ENCODE measurements around the gene PLEKHM3.

Gene PLEKHM3

GRCh38 chr2:207929923-207930322 lies 95.4 kb downstream of the PLEKHM3 start:
- H3K9ac ChIP-seq (ENCODE audit: low read length), result no peak overlapping the region
- no peaks in the 10 kb centered on the region for H3K9me3 ChIP-seq (ENCODE audit: low read length)
- H3K4me3 ChIP-seq (ENCODE audit: low read depth in 1 of 2, low read length in 2 of 2), result no peak overlapping the region
- no peaks in the 10 kb centered on the region for H3K36me3 ChIP-seq (ENCODE audit: insufficient read depth, low read length)
- peaks cover 30% of the 10 kb centered on the region for H3K4me1 ChIP-seq (ENCODE audit: insufficient read depth, low read length)
- H3K27ac ChIP-seq (ENCODE audit: low read depth, low read length), result peak overlapping the region; percentile 65
- no peaks in the 10 kb centered on the region for H3K27me3 ChIP-seq (ENCODE audit: control insufficient read depth in 1 of 2, insufficient read depth in 2 of 2, low read length in 2 of 2)

DNA sequence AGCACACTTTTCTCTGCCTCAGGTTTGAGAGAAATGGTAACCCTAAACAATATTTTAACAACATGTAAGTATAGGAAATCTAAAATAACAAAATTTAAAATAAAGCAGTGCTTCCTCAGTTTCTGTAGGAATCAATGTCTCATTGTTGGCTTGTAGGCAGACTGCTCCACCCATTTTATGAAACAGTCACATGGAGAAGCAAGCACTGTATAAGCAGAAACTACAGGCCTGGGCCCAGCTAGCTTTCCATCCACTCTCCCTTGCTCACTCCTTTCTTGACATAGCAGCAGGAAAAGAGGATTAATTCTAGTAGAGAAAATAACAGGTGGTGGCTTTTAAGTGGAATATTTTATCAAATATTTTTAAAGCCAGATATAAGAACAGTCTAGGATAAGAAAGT lies 97.2 kb downstream of the PLEKHM3 start:
- H3K27me3 ChIP-seq (ENCODE audit: control insufficient read depth in 1 of 2, insufficient read depth in 2 of 2, low read length in 2 of 2), result no peaks in the 10 kb centered on the region
- no peaks in the 10 kb centered on the region for H3K9me3 ChIP-seq (ENCODE audit: low read length)
- peaks cover 30% of the 10 kb centered on the region for H3K4me1 ChIP-seq (ENCODE audit: insufficient read depth, low read length)
- H3K9ac ChIP-seq (ENCODE audit: low read length), result no peak overlapping the region
- no peak overlapping the region for H3K4me3 ChIP-seq (ENCODE audit: low read depth in 1 of 2, low read length in 2 of 2)
- peak overlapping the region; percentile 67 for H3K27ac ChIP-seq (ENCODE audit: low read depth, low read length)
- no peaks in the 10 kb centered on the region for H3K36me3 ChIP-seq (ENCODE audit: insufficient read depth, low read length)

- H3K4me3 ChIP-seq (ENCODE audit: low read depth in 1 of 2, low read length in 2 of 2), result peak overlapping the region in 1 of 2 donors; percentile 44
- H3K27me3 ChIP-seq (ENCODE audit: control insufficient read depth in 1 of 2, insufficient read depth in 2 of 2, low read length in 2 of 2), result no peaks in the 10 kb centered on the region
- no peak overlapping the region for H3K9ac ChIP-seq (ENCODE audit: low read length)
- H3K27ac ChIP-seq (ENCODE audit: low read depth, low read length), result peak overlapping the region; percentile 84
- H3K9me3 ChIP-seq (ENCODE audit: low read length), result no peaks in the 10 kb centered on the region
- H3K4me1 ChIP-seq (ENCODE audit: insufficient read depth, low read length), result peaks cover 30% of the 10 kb centered on the region
- H3K36me3 ChIP-seq (ENCODE audit: insufficient read depth, low read length), result no peaks in the 10 kb centered on the region
These were observed 98.4 kb downstream of the PLEKHM3 start for GRCh38 chr2:207926989-207927300.

DNA sequence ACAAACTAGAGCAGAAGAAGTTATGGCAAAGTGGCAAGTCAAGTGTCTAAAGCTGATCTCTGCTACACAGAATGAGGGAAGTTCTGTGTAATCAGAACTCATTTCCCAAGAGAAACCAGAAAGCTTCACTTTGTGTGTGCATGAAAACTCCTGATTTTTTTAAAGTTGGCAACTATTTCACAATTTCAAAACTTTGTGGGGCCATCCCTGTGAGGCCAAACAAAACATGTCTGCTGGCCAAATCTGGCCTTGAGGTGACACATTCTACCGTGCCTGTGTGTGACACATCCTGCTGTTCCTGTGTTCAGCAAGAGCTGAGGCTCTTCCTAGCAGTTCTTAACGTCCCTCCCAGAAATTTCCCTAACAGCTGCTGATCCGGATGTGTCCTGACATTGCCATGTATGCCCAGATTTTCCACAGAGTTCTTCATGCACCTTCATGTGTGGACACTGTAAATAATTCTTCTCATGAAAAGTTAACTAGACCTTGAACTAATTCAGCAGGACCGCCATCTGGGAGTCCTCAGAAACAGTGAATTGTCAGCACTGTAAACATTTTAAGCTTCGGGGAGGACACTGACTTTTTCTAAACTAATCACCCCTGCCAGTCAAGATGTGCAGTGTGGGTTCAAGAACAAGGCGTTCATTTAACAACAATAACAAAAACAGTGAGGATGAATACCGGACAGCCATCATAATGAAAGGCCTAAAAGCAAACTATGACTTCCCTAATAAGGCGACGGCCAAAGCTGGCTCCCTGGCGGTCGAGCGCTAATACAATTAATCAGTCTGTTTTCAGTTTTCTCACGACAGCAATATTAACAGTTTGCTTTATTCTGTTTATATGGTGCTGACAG lies 99.0 kb downstream of the PLEKHM3 start:
- no peak overlapping the region for H3K9ac ChIP-seq (ENCODE audit: low read length)

GRCh38 chr2:207925601-207926000 lies 99.7 kb downstream of the PLEKHM3 start:
- H3K4me1 ChIP-seq (ENCODE audit: insufficient read depth, low read length), result peaks cover 30% of the 10 kb centered on the region
- no peaks in the 10 kb centered on the region for H3K36me3 ChIP-seq (ENCODE audit: insufficient read depth, low read length)
- peak overlapping the region; percentile 84 for H3K27ac ChIP-seq (ENCODE audit: low read depth, low read length)
- H3K27me3 ChIP-seq (ENCODE audit: control insufficient read depth in 1 of 2, insufficient read depth in 2 of 2, low read length in 2 of 2), result no peaks in the 10 kb centered on the region
- H3K4me3 ChIP-seq (ENCODE audit: low read depth in 1 of 2, low read length in 2 of 2), result no peak overlapping the region
- H3K9me3 ChIP-seq (ENCODE audit: low read length), result no peaks in the 10 kb centered on the region
- H3K9ac ChIP-seq (ENCODE audit: low read length), result no peak overlapping the region

More for the DNA sequence above, 99.0 kb downstream of the PLEKHM3 start:
- peak overlapping the region in 1 of 2 donors; percentile 44 for H3K4me3 ChIP-seq (ENCODE audit: low read depth in 1 of 2, low read length in 2 of 2)
- H3K36me3 ChIP-seq (ENCODE audit: insufficient read depth, low read length), result no peaks in the 10 kb centered on the region
- no peaks in the 10 kb centered on the region for H3K27me3 ChIP-seq (ENCODE audit: control insufficient read depth in 1 of 2, insufficient read depth in 2 of 2, low read length in 2 of 2)
- peaks cover 30% of the 10 kb centered on the region for H3K4me1 ChIP-seq (ENCODE audit: insufficient read depth, low read length)
- peak overlapping the region; percentile 84 for H3K27ac ChIP-seq (ENCODE audit: low read depth, low read length)
- no peaks in the 10 kb centered on the region for H3K9me3 ChIP-seq (ENCODE audit: low read length)

DNA sequence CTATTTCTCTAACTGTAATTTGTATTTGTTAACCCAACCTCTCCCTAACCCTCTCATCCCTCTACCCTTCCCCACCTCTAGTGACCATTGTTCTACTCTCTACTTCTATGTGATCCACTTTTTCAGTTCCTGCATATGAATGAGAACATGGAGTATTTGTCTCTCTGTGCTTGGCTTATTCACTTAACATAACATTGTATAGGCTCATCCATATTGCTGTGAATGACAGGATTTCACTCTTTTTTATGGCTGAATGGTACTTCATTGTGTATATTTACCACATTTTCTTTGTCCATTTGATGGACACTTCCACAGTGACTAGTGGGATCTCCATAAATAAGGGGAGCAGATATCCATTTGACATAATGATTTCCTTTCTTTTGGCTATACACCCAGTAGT lies 103.7 kb downstream of the PLEKHM3 start:
- no peak overlapping the region for H3K27ac ChIP-seq (ENCODE audit: low read depth, low read length)
- no peaks in the 10 kb centered on the region for H3K9me3 ChIP-seq (ENCODE audit: low read length)
- peaks cover 13% of the 10 kb centered on the region for H3K4me1 ChIP-seq (ENCODE audit: insufficient read depth, low read length)
- H3K27me3 ChIP-seq (ENCODE audit: control insufficient read depth in 1 of 2, insufficient read depth in 2 of 2, low read length in 2 of 2), result no peaks in the 10 kb centered on the region
- no peak overlapping the region for H3K4me3 ChIP-seq (ENCODE audit: low read depth in 1 of 2, low read length in 2 of 2)
- H3K9ac ChIP-seq (ENCODE audit: low read length), result no peak overlapping the region
- no peaks in the 10 kb centered on the region for H3K36me3 ChIP-seq (ENCODE audit: insufficient read depth, low read length)

DNA sequence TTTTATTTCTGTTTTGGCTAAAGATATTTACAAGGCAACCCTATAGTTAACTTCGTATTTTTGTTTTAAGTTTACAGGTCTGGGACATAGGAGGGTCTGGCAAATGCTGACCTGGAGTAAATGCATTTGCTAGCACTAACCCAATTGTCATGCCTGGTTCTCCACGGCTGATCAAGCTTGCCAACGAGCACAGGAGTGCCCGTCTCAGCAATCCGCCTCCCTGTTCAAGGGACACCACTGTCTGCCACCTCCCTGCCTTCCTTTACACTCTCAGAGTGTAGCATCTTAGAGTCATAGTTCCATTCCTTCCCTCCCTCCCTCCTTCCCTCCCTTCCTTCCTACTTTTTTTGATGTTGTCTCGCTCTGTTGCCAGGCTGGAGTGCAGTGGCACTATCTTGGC lies 104.6 kb downstream of the PLEKHM3 start:
- no peak overlapping the region for H3K9ac ChIP-seq (ENCODE audit: low read length)

DNA sequence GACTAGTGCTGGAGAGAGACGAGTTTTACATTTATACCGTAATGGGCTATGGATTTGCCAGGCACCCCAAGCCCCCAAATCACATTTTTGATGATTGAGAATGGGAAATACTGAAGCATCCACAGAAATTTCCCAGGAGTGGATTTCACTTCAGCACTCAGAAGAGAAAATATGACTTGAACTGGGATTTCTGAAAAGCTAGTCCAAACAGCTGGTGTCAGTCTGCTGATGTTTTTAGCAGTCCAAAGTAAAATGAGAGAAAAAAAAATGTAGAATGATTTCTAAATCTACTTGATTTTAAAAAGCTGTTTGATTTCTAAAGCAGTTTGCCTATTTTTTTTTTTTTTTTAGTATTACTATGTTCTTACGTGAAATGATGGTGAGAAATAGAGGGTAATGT lies 105.0 kb downstream of the PLEKHM3 start:
- no peaks in the 10 kb centered on the region for H3K4me1 ChIP-seq (ENCODE audit: insufficient read depth, low read length)
- H3K36me3 ChIP-seq (ENCODE audit: insufficient read depth, low read length), result no peaks in the 10 kb centered on the region
- no peak overlapping the region for H3K27ac ChIP-seq (ENCODE audit: low read depth, low read length)
- H3K4me3 ChIP-seq (ENCODE audit: low read depth in 1 of 2, low read length in 2 of 2), result no peak overlapping the region
- H3K27me3 ChIP-seq (ENCODE audit: control insufficient read depth in 1 of 2, insufficient read depth in 2 of 2, low read length in 2 of 2), result no peaks in the 10 kb centered on the region
- H3K9ac ChIP-seq (ENCODE audit: low read length), result no peak overlapping the region
- H3K9me3 ChIP-seq (ENCODE audit: low read length), result no peaks in the 10 kb centered on the region

More for the DNA sequence above, 104.6 kb downstream of the PLEKHM3 start:
- no peaks in the 10 kb centered on the region for H3K36me3 ChIP-seq (ENCODE audit: insufficient read depth, low read length)
- no peak overlapping the region for H3K4me3 ChIP-seq (ENCODE audit: low read depth in 1 of 2, low read length in 2 of 2)
- H3K27ac ChIP-seq (ENCODE audit: low read depth, low read length), result no peak overlapping the region
- H3K9me3 ChIP-seq (ENCODE audit: low read length), result no peaks in the 10 kb centered on the region
- H3K27me3 ChIP-seq (ENCODE audit: control insufficient read depth in 1 of 2, insufficient read depth in 2 of 2, low read length in 2 of 2), result no peaks in the 10 kb centered on the region
- peaks cover 4% of the 10 kb centered on the region for H3K4me1 ChIP-seq (ENCODE audit: insufficient read depth, low read length)

- Histone ChIP-seq H3K4me1 (ENCODE audit: insufficient read depth, low read length) (no peaks in the 10 kb centered on the region), H3K4me3 (ENCODE audit: low read depth in 1 of 2, low read length in 2 of 2) (no peak overlapping the region), H3K9me3 (ENCODE audit: low read length) (no peaks in the 10 kb centered on the region), H3K27ac (ENCODE audit: low read depth, low read length) (no peak overlapping the region), H3K27me3 (ENCODE audit: control insufficient read depth in 1 of 2, insufficient read depth in 2 of 2, low read length in 2 of 2) (no peaks in the 10 kb centered on the region), H3K9ac (ENCODE audit: low read length) (no peak overlapping the region), H3K36me3 (ENCODE audit: insufficient read depth, low read length) (no peaks in the 10 kb centered on the region)
These were observed 106.0 kb downstream of the PLEKHM3 start for GRCh38 chr2:207919164-207919919.

- H3K9ac ChIP-seq (ENCODE audit: low read length), result no peak overlapping the region
These were observed 110.6 kb downstream of the PLEKHM3 start for GRCh38 chr2:207914716-207915115.

GRCh38 chr2:207913772-207914358 lies 111.5 kb downstream of the PLEKHM3 start:
- H3K27me3 ChIP-seq (ENCODE audit: control insufficient read depth in 1 of 2, insufficient read depth in 2 of 2, low read length in 2 of 2), result no peaks in the 10 kb centered on the region
- H3K4me3 ChIP-seq (ENCODE audit: low read depth in 1 of 2, low read length in 2 of 2), result no peak overlapping the region
- no peaks in the 10 kb centered on the region for H3K4me1 ChIP-seq (ENCODE audit: insufficient read depth, low read length)
- no peaks in the 10 kb centered on the region for H3K36me3 ChIP-seq (ENCODE audit: insufficient read depth, low read length)
- H3K27ac ChIP-seq (ENCODE audit: low read depth, low read length), result no peak overlapping the region
- H3K9ac ChIP-seq (ENCODE audit: low read length), result no peak overlapping the region
- no peaks in the 10 kb centered on the region for H3K9me3 ChIP-seq (ENCODE audit: low read length)

More at GRCh38 chr2:207914716-207915115, 110.6 kb downstream of the PLEKHM3 start:
- Histone ChIP-seq H3K27me3 (ENCODE audit: control insufficient read depth in 1 of 2, insufficient read depth in 2 of 2, low read length in 2 of 2) (no peaks in the 10 kb centered on the region), H3K36me3 (ENCODE audit: insufficient read depth, low read length) (no peaks in the 10 kb centered on the region), H3K27ac (ENCODE audit: low read depth, low read length) (no peak overlapping the region), H3K4me1 (ENCODE audit: insufficient read depth, low read length) (no peaks in the 10 kb centered on the region), H3K9me3 (ENCODE audit: low read length) (no peaks in the 10 kb centered on the region), H3K4me3 (ENCODE audit: low read depth in 1 of 2, low read length in 2 of 2) (no peak overlapping the region)

Measured in muscle layer of colon (tissue), 2 donors.